Measurements from ENCODE around the gene RND1.

GRCh38 chr12:48890657-48891418, 25.2 kb upstream of the RND1 start:
- TF ChIP-seq POLR2AphosphoS5 (IDR thresholded peaks at IDR 0.05; ENCODE audit: low read depth, low read length): no peak
- no peak for TF ChIP-seq CREB1 (IDR thresholded peaks at IDR 0.05)
- no peak for TF ChIP-seq CREB1 (CRISPR knock-in tag; IDR thresholded peaks at IDR 0.05)
- no peak for TF ChIP-seq ZNF280B (CRISPR knock-in tag; IDR thresholded peaks at IDR 0.05; ENCODE audit: borderline replicate concordance)
- no peak for TF ChIP-seq E2F1 (CRISPR knock-in tag; IDR thresholded peaks at IDR 0.05)
- TF ChIP-seq ZBTB8A (CRISPR knock-in tag; IDR thresholded peaks at IDR 0.05; ENCODE audit: borderline replicate concordance, low read depth): no peak
- no peak for TF ChIP-seq TCF12 (IDR thresholded peaks at IDR 0.05)
- TF ChIP-seq TCF12 (CRISPR knock-in tag; IDR thresholded peaks at IDR 0.05): no peak

Data from HepG2 (cell line).